GM10266 (cell line): ENCODE measurements around the gene SYNE4.

Source experiments
- DNase-seq: peaks from one replicate; pipeline ENCODE4 v3.0.0; 2012; ENCODE audit errors: extremely low spot score
- TF ChIP-seq, protein P1 (sequence below): IDR thresholded peaks from 2 replicates; pipeline ENCODE4 v1.5.1; 2012; ENCODE audit warnings: mild to moderate bottlenecking, low read depth; ENCODE audit not compliant: control insufficient read depth, insufficient read depth; ENCODE audit errors: missing control alignments

SYNE4 gene

DNA sequence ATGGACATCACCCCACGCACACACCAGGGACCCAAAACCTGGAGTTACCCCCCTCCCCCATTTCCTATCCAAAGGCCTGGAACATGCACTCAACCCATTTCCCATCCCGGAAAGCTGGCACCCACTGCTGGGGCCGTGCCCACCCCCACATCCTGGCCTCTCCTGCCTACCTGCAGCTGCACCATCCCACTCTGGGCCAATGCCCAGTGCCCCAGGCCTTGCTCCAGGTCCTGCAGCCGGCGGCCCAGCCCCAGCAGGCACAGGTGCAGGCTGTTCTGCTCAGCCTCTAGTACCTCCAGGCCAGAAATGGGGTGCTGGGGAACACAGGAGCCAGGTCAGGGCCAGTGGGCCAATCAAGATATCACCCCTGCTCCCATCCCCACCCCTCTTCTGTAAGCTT is 1.7 kb downstream of the SYNE4 start:
- TF ChIP-seq, protein P1, sequence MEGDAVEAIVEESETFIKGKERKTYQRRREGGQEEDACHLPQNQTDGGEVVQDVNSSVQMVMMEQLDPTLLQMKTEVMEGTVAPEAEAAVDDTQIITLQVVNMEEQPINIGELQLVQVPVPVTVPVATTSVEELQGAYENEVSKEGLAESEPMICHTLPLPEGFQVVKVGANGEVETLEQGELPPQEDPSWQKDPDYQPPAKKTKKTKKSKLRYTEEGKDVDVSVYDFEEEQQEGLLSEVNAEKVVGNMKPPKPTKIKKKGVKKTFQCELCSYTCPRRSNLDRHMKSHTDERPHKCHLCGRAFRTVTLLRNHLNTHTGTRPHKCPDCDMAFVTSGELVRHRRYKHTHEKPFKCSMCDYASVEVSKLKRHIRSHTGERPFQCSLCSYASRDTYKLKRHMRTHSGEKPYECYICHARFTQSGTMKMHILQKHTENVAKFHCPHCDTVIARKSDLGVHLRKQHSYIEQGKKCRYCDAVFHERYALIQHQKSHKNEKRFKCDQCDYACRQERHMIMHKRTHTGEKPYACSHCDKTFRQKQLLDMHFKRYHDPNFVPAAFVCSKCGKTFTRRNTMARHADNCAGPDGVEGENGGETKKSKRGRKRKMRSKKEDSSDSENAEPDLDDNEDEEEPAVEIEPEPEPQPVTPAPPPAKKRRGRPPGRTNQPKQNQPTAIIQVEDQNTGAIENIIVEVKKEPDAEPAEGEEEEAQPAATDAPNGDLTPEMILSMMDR: no peak
- no peak for DNase-seq

DNA sequence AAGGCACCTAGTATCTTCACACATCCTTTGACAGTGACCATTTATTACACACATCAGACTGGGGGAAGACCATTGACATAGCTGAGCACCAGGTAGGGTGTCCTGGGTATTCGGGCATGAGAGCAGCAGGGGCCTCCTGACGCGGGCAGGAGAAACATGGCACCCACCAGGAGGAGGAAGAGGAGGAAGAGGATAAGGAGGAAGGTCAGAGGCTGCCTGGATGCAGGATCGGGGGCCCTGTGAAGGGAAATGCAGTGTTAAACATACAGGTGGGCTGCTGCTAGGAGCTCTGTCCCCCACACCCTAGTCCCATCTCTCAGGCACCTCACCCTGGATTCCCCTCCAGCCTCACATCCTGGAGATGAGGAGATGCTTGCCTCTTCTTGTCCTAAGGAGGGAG is 5.3 kb downstream of the SYNE4 start:
- TF ChIP-seq, protein P1: no peak
- no peak for DNase-seq

DNA sequence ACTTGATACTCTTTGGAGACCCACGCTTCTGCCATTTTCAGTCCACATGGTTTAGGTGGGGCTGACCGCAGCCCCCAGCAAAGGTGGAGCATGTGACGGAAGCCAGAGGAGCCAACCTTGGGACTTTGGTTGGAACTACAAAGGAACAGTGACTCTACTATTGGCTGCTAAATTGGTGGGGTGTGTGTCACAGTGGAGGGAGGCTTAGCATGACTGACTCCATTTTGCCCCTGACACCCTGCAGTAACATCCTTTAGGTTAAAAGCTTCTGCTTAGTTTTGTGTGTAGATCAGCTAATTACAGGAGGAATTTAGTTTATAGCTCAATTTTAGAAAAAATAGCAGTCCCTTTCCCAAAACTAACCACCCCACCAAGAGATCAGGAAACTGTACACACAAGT is 7.0 kb downstream of the SYNE4 start:
- no peak for DNase-seq

DNA sequence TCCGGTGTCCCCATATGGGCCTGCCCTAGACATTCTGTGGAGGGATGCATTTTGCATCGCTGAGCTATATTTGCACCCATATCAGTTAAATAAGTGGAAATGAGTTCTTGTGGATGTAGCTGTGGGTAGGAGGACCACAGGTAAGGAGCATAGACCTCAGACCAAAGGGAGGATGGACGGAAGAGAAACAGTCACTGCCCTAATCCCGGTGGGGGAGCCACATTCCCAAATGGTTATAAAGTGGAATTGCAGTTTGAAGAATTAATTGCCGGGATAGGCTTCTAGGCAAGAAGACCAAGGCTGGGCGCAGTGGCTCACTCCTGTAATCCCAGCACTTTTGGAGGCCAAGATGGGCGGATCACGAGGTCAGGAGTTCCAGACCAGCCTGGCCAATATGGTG is 11.8 kb downstream of the SYNE4 start:
- TF ChIP-seq, protein P1: no peak
- no peak for DNase-seq

More for the DNA sequence above, 7.0 kb downstream of the SYNE4 start:
- TF ChIP-seq, protein P1: no peak

DNA sequence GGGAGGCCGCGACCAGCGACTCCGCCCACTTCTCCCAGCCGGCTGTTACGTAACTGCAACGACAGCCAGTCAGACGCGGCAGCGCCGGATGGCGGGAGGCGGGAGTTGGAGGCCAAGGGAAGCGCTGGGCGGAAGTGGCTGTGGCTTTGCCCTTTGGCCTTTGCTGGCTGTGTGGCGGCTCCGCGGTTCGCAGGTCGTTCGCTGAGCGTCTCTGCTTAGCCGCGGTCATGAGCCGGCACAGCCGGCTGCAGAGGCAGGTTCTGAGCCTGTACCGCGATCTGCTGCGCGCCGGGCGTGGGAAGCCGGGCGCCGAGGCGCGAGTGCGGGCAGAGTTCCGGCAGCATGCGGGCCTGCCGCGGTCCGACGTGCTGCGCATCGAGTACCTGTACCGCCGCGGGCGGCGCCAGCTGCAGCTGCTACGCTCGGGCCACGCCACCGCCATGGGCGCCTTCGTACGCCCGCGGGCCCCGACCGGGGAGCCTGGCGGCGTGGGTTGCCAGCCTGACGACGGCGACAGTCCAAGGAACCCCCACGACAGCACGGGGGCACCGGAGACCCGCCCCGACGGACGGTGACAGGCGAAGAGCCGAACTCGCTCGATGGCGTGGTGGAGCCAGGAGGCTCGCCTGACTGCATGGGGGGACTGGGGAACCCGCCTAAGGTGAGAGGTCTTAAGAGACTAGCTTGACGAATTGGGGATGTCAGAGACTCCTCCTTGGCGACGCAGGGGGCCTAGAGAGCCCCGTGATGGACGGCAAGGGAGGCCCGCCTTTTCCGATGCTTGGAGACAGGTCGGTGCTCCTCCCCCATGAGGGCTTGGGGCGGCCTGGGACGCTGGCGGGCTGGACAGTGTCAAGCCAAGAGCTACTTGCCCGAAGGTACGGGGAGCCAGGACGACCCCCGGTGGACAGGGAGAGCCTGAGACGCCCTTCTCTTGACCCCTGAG is 13.3 kb downstream of the SYNE4 start, which contains the start of gene SDHAF1:
Gene SDHAF1 (plus strand): TSS at position 141 of the 946 bp plus-strand sequence. CDS start 87 bp downstream, at position 228.
- DNase-seq: peak; percentile 99
- TF ChIP-seq, protein P1: no peak

DNA sequence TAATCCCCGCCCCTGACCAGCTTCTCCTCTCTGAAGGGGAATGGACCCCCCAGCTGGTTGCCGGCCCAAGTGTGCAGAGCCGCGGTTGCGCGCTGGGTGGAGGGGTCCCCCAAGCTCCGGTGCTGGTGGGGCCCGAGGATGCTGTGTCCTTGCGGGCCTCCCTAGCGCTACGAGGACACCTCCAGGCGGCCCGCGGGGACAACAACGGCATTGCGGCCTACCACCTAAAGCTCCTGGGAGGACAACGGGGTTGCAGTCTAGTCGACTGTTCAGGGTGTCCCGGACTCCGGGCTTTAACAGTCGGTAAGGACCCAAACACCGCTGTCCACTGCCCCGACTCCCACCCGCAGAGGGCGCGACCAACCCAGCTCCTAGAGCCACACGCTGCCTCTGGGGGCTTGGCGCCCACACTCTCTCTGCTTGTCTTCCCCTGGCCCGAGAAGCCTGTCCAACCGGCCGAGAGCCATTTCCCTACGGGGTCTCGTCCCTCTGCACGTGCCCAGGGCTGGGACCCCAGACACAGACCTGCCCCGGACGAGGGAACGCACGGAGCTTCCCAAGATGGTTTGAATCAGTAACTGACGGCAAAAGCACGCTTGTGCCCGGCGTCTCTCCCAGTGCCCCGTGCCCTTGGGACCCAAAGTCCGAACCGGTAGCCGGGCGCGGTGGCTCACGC is 14.6 kb downstream of the SYNE4 start:
- TF ChIP-seq, protein P1: peak; percentile 34
- peak; percentile 74 for DNase-seq
